ENCODE data around the gene BRD3OS. TPM values are rescaled to one million over a fixed set of nuclear protein-coding genes. Genes with fewer than 3 reads are reported as not detected.

BRD3OS gene
- total and polyA plus RNA-seq, 2 of the 4 experiments (the other 2 are of a cell fraction), result 15.8 to 20.7 TPM

DNA sequence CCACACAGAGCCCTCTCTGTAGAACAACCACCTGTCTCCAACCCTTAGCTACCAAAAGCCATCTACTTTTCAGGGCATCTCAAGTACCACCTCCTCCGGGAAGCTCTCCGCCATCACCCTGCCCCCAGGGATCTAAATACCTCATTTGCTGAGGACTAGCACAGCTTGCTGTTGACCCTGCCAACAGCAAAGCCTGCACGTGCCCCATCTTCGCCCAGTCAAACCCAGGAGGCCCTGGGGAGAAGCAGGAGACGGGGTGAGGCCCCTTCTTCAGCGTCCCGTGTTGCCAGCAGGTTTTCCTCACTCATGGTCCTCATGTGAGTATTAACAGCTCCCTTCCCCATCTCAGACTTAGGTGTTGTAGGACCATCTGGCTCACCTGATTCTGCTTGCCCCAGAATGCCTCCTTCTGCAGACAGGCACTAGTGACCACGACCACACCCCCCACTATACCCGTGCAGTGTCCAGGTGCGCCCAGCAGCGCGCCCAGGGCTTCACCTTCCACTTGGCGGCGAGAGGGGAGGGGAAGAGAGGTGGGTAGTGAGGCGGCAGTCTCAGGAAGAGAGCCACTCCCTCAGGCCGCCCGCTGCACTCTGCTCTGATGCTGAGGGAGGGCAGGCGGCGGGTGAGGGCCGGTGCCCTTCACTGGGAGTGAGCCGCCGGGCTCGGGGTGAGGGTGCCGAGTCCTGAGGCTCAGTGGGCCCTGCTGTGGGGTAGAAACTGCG is 44.3 kb upstream of the BRD3OS start (continued):
- no peak for TF ChIP-seq SMC3 (IDR thresholded peaks at IDR 0.05; ENCODE audit: low read depth, low read length)

DNA sequence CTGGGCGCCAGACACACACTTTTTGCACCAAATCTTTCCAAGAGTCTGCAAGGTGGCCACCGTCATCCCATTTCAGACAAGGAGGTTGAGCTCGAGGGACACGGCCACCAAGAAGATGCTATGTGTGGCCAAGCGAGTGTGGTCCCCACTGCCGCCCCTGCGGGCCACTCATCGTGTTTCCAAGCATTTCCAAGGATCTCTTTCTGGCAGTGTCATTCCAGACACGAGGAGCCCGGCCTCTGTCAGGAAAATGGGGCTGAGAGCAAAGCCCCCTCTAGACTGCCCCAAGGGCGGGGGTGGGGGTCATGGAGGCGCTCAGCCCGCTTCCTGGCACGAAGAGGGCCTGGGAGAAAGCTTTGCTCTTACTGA is 43.7 kb upstream of the BRD3OS start:
- DNase-seq, result no peak
- TF ChIP-seq, protein P1, sequence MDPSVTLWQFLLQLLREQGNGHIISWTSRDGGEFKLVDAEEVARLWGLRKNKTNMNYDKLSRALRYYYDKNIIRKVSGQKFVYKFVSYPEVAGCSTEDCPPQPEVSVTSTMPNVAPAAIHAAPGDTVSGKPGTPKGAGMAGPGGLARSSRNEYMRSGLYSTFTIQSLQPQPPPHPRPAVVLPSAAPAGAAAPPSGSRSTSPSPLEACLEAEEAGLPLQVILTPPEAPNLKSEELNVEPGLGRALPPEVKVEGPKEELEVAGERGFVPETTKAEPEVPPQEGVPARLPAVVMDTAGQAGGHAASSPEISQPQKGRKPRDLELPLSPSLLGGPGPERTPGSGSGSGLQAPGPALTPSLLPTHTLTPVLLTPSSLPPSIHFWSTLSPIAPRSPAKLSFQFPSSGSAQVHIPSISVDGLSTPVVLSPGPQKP (IDR thresholded peaks at IDR 0.05; ENCODE audit: borderline replicate concordance, low read depth, low read length), result no peak
- TF ChIP-seq POLR2A (IDR thresholded peaks at IDR 0.05; ENCODE audit: low read depth, low read length) (no peak), RCOR1 (IDR thresholded peaks at IDR 0.05; ENCODE audit: insufficient replicate concordance, low read length) (no peak), MXI1 (IDR thresholded peaks at IDR 0.05; ENCODE audit: borderline replicate concordance, low read depth, low read length) (no peak), FOS (IDR thresholded peaks at IDR 0.05; ENCODE audit: low read depth, low read length) (no peak), RAD21 (IDR thresholded peaks at IDR 0.05; ENCODE audit: low read length) (no peak), MAFK (IDR thresholded peaks at IDR 0.05; ENCODE audit: low read depth, low read length) (no peak), CEBPB (IDR thresholded peaks at IDR 0.05; ENCODE audit: low read depth, low read length) (no peak), BHLHE40 (IDR thresholded peaks at IDR 0.05; ENCODE audit: low read depth, low read length) (no peak), CHD1 (IDR thresholded peaks at IDR 0.05; ENCODE audit: low read depth, low read length) (no peak), MAZ (IDR thresholded peaks at IDR 0.05; ENCODE audit: borderline replicate concordance, low read depth, low read length) (no peak), SMC3 (IDR thresholded peaks at IDR 0.05; ENCODE audit: low read depth, low read length) (no peak)
- TF ChIP-seq, protein P2, sequence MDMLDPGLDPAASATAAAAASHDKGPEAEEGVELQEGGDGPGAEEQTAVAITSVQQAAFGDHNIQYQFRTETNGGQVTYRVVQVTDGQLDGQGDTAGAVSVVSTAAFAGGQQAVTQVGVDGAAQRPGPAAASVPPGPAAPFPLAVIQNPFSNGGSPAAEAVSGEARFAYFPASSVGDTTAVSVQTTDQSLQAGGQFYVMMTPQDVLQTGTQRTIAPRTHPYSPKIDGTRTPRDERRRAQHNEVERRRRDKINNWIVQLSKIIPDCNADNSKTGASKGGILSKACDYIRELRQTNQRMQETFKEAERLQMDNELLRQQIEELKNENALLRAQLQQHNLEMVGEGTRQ (IDR thresholded peaks at IDR 0.05; ENCODE audit: low read depth, low read length), result no peak
- TF ChIP-seq, protein P3, sequence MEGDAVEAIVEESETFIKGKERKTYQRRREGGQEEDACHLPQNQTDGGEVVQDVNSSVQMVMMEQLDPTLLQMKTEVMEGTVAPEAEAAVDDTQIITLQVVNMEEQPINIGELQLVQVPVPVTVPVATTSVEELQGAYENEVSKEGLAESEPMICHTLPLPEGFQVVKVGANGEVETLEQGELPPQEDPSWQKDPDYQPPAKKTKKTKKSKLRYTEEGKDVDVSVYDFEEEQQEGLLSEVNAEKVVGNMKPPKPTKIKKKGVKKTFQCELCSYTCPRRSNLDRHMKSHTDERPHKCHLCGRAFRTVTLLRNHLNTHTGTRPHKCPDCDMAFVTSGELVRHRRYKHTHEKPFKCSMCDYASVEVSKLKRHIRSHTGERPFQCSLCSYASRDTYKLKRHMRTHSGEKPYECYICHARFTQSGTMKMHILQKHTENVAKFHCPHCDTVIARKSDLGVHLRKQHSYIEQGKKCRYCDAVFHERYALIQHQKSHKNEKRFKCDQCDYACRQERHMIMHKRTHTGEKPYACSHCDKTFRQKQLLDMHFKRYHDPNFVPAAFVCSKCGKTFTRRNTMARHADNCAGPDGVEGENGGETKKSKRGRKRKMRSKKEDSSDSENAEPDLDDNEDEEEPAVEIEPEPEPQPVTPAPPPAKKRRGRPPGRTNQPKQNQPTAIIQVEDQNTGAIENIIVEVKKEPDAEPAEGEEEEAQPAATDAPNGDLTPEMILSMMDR (conservative IDR thresholded peaks at IDR 0.05; ENCODE audit: low read depth, low read length), result no peak

More for the DNA sequence above, 43.7 kb upstream of the BRD3OS start:
- Histone ChIP-seq H2BK120ac (ENCODE audit: low read depth, low read length) (no peak overlapping the region), H2BK5ac (ENCODE audit: low read depth, low read length, poor library complexity, severe bottlenecking) (no peak overlapping the region), H3K27ac (ENCODE audit: insufficient read depth, low read length) (no peak overlapping the region), H2AK9ac (replicated peaks; ENCODE audit: low read depth, low read length, poor library complexity) (no peak overlapping the region), H3K27me3 (ENCODE audit: control insufficient read depth, insufficient read depth, low read length) (no peaks in the 10 kb centered on the region), H3K18ac (ENCODE audit: low read depth, low read length) (no peak overlapping the region), H3K4ac (ENCODE audit: low read depth, low read length) (no peak overlapping the region), H4K91ac (ENCODE audit: insufficient read depth, low read depth, low read length) (no peak overlapping the region), H4K8ac (ENCODE audit: low read depth in 2 of 2, low read length in 2 of 2) (no peak overlapping the region), H3K9ac (ENCODE audit: low read depth, low read length) (no peak overlapping the region), H4K20me1 (ENCODE audit: insufficient read depth, low read length) (peaks cover 92% of the 10 kb centered on the region), H3K79me1 (ENCODE audit: low read depth in 1 of 2, low read length in 2 of 2) (peaks cover 28 to 87% of the 10 kb centered on the region in 2 experiments), H3K9me3 (ENCODE audit: control insufficient read depth, insufficient read depth, low read length) (no peaks in the 10 kb centered on the region), H3K4me2 (ENCODE audit: low read depth, low read length) (no peak overlapping the region), H3K23ac (ENCODE audit: low read depth, low read length) (no peak overlapping the region), H2AK5ac (ENCODE audit: low read depth, low read length) (no peak overlapping the region), H3K14ac (replicated peaks; ENCODE audit: low read depth, low read length) (no peak overlapping the region), H2BK15ac (ENCODE audit: low read depth, low read length) (no peak overlapping the region), H4K5ac (ENCODE audit: low read depth, low read length) (no peak overlapping the region), H3K9me1 (ENCODE audit: insufficient read depth, low read length) (peaks cover 19% of the 10 kb centered on the region), H2BK20ac (ENCODE audit: low read depth, low read length) (no peak overlapping the region), H2AFZ (replicated peaks; ENCODE audit: low read length, poor library complexity) (no peak overlapping the region), H3K56ac (ENCODE audit: extremely low read depth, insufficient read depth, low read length) (no peak overlapping the region), H3K4me1 (ENCODE audit: control insufficient read depth, insufficient read depth, low read length) (peaks cover 25% of the 10 kb centered on the region), H3K36me3 (ENCODE audit: control insufficient read depth, insufficient read depth, low read length) (0 out of 2 replicates have a peak, but pooled peaks cover 1% of the 10 kb centered on the region), H3K4me3 (ENCODE audit: insufficient read depth, low read depth, low read length) (no peak overlapping the region)
- in situ Hi-C loops (cut with MboI; ENCODE audit: low sequenced_read_pairs), result no loop called here
- intact Hi-C loops (cut with micrococcal nuclease), result no loop called here
- WGBS, 2 experiments (ENCODE audit: extremely low coverage in 2 of 2, insufficient read length in 1 of 2), result 89% methylated on average over 13 of the region's 14 CpGs; no CpG with 5 or more reads in 1 of the 2 experiments
- dilution Hi-C loops (cut with HindIII; ENCODE audit: low sequenced_read_pairs, unreplicated experiment), result no loop called here
- CTCF ChIA-PET, result no interaction called here
- no TSS peak for BruUV-seq (replicated peaks)
- ATAC-seq (ENCODE audit: low read depth), result no peak
- POLR2A ChIA-PET (ENCODE audit: unreplicated experiment), result no interaction called here
